Measurements from ENCODE around the gene CD9. TPM values are rescaled to one million over a fixed set of nuclear protein-coding genes. Genes with fewer than 3 reads are reported as not detected.

Gene CD9
- total and polyA plus RNA-seq, 2 of the 8 experiments (the other 6 are each of a cell fraction or from before 2014, with no cell fraction given), result 168 to 319 TPM

DNA sequence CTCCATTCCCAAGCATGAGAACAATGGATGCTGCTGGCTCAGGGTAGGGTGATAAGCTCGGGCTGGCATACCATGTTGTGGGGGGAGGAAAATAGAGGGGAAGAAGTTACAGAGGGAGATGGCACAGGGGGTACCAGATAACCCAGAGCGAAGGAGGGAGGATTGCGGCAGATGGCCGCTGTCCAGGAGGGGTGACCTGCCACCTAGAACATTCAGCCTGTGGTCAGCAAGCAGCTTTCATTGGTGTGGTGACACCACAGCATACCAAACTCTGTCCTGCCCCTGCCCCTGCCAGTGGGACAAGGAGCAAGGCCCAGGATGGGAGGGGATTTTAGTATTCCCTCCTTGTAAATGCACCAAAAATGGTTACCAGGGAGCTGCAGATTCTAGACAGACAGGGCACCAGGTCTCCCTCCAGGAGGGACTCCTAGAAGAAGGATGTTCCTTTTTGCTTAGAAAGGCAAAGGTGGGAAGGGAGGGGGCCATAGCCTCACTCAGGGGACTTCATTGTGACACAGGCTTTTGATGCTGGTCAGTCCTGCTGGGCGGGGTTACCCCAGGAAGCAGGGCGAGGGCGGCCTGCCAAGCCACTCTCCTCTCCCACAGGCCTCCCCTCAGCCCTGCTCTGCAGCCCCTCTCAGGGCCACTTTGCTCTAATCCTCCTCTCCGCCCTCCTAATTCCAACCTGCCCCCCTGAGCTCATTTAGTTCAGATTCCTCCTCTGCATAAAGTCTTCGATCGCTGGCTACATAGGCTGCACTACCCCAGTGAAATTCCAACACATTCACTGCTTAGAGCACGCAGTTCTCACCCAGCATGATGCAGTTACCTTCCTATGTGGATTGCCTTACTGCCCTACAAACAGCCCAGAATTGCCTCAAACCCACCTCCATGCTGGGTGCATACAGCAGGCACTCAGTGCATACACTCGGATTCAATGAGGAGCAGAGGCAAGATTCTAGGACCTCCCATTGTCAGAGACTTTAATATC, 74.3 kb downstream of the CD9 start:
- Histone ChIP-seq H4K20me1 (replicated peaks in 1 of 2; ENCODE audit: control insufficient read depth in 1 of 2, insufficient read depth in 2 of 2, low read length in 2 of 2) (no peaks in the 10 kb centered on the region), H3K36me3 (ENCODE audit: control insufficient read depth in 2 of 4, insufficient read depth in 4 of 4, low read length in 3 of 4) (no peaks in the 10 kb centered on the region), H3K4me3 (ENCODE audit: extremely low read depth in 1 of 4, insufficient read depth in 2 of 4, low read depth in 3 of 4, low read length in 4 of 4) (no peak overlapping the region), H3K56ac (replicated peaks; ENCODE audit: insufficient read length, low read depth, low read length) (no peak overlapping the region), H3K4me2 (ENCODE audit: insufficient read depth in 1 of 2, low read depth in 2 of 2, low read length in 2 of 2) (no peak overlapping the region), H3K27ac (ENCODE audit: low read depth, low read length) (peak overlapping the region; percentile 19; the same call in 1 of the 2 replicates), H3K23me2 (ENCODE audit: low read depth, low read length) (peaks cover 2% of the 10 kb centered on the region), H4K8ac (ENCODE audit: extremely low read depth, insufficient read depth, low read length) (no peak overlapping the region), H3K18ac (ENCODE audit: extremely low read depth, low read length) (peak overlapping the region; percentile 55; the same call in 1 of the 2 replicates), H3K27me3 (replicated peaks in 1 of 4; ENCODE audit: control insufficient read depth in 3 of 4, extremely low read depth in 1 of 4, insufficient read depth in 3 of 4, low read length in 3 of 4) (no peaks in the 10 kb centered on the region), H2AK5ac (ENCODE audit: low read depth, low read length) (peak overlapping the region; percentile 71; the same call in 1 of the 2 replicates), H2BK120ac (replicated peaks; ENCODE audit: low read depth, low read length) (no peak overlapping the region), H2AFZ (ENCODE audit: low read length) (no peak overlapping the region), H4K5ac (ENCODE audit: insufficient read length, low read depth, low read length) (peak overlapping the region; percentile 0), H3K14ac (ENCODE audit: insufficient read length) (no peak overlapping the region), H2BK5ac (ENCODE audit: low read depth, low read length) (no peak overlapping the region; the same call in 1 of the 2 replicates), H2BK12ac (ENCODE audit: low read depth, low read length) (peak overlapping the region; percentile 77; the same call in 1 of the 2 replicates), H3K4ac (replicated peaks; ENCODE audit: insufficient read length, low read depth, low read length) (peak overlapping the region; percentile 1), H3K23ac (ENCODE audit: insufficient read length) (no peak overlapping the region), H3K9me3 (ENCODE audit: insufficient read depth in 2 of 2, low read depth in 1 of 2, low read length in 1 of 2) (no peaks in the 10 kb centered on the region), H4K91ac (replicated peaks; ENCODE audit: insufficient read length, low read length) (peak overlapping the region; percentile 6), H2BK15ac (ENCODE audit: low read length) (peak overlapping the region; percentile 83; the same call in 1 of the 2 replicates), H3K9ac (replicated peaks in 1 of 4; ENCODE audit: extremely low read depth in 1 of 4, low read depth in 3 of 4, low read length in 3 of 4) (no peak overlapping the region), H3K79me2 (ENCODE audit: control insufficient read depth in 1 of 2, insufficient read depth in 2 of 2, low read length in 2 of 2) (no peaks in the 10 kb centered on the region), H3K79me1 (ENCODE audit: low read depth, low read length) (no peaks in the 10 kb centered on the region), H2BK20ac (ENCODE audit: low read length) (peak overlapping the region; percentile 97), H3K4me1 (replicated peaks in 1 of 4; ENCODE audit: control insufficient read depth in 3 of 4, insufficient read depth in 4 of 4, low read length in 3 of 4) (peaks cover 19 to 37% (median 30%) of the 10 kb centered on the region in 4 experiments)
- TF ChIP-seq TAF1 (IDR thresholded peaks at IDR 0.05; ENCODE audit: low read depth, low read length) (no peak), SIRT6 (IDR thresholded peaks at IDR 0.05; ENCODE audit: low read length) (no peak), RAD21 (IDR thresholded peaks at IDR 0.05 in 1 of 2, conservative IDR thresholded peaks at IDR 0.05 in 1 of 2; ENCODE audit: low read depth in 2 of 2, low read length in 2 of 2) (no peak), RNF2 (IDR thresholded peaks at IDR 0.05; ENCODE audit: borderline replicate concordance, low read depth, low read length, missing control alignments, poor library complexity, severe bottlenecking) (no peak), SP4 (IDR thresholded peaks at IDR 0.05; ENCODE audit: low read length) (no peak), GABPA (IDR thresholded peaks at IDR 0.05; ENCODE audit: borderline replicate concordance, insufficient read depth, low read length) (no peak), TEAD4 (IDR thresholded peaks at IDR 0.05; ENCODE audit: low read depth, low read length) (no peak)
- TF ChIP-seq, protein P1, sequence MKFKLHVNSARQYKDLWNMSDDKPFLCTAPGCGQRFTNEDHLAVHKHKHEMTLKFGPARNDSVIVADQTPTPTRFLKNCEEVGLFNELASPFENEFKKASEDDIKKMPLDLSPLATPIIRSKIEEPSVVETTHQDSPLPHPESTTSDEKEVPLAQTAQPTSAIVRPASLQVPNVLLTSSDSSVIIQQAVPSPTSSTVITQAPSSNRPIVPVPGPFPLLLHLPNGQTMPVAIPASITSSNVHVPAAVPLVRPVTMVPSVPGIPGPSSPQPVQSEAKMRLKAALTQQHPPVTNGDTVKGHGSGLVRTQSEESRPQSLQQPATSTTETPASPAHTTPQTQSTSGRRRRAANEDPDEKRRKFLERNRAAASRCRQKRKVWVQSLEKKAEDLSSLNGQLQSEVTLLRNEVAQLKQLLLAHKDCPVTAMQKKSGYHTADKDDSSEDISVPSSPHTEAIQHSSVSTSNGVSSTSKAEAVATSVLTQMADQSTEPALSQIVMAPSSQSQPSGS (IDR thresholded peaks at IDR 0.05; ENCODE audit: low read length), result no peak
- FAIRE-seq (no peak), DNase-seq (ENCODE audit: low read depth in 1 of 2, low spot score in 2 of 2) (no peak)
- POLR2A ChIA-PET (ENCODE audit: partially characterized antibody), result interaction anchor here (0.8 to 2.3 kb wide), 8 partner anchors 59 to 300 kb away, joined by 3 to 11 read pairs (median 4); partner anchors contain the start of gene CD9
- CTCF ChIA-PET (ENCODE audit: partially characterized antibody), result interaction anchor here (0.6 to 10.4 kb wide), 18 partner anchors 10 to 498 kb away, joined by 3 to 433 read pairs (median 5); partner anchors contain the start of gene CD9
- WGBS, 2 experiments (ENCODE audit: extremely low coverage in 1 of 2, insufficient coverage in 1 of 2, insufficient read length in 1 of 2, insufficient replicate concordance in 2 of 2, low coverage in 1 of 2, low lambda C conversion rate in 2 of 2, missing lambda C conversion rate in 1 of 2), result 75% methylated on average over 11 of the region's 12 CpGs; no CpG with 5 or more reads in 1 of the 2 experiments

All from H1 (cell line).